ENCODE measurements around the gene ERBB4.

The ERBB4 gene

DNA sequence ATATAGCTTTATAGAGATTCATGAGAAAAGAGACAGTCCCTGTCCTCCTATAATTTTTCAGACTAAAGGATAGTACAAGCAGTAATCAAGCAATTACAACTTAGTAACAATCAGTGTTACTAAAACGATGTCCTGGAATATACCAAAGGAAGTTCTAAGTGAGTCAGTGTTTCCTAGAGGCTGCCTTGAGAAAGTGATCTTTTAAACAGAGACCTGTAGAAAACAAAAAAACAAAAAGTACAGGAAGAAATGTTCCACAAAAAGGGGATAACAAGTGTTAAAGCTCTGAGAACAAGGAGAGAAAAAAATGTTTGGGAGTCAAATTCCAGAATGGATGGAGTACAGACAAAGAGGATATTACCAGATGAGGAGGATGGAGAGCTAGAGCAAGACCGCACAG, 556.4 kb downstream of the ERBB4 start:
- no peak for DNase-seq

DNA sequence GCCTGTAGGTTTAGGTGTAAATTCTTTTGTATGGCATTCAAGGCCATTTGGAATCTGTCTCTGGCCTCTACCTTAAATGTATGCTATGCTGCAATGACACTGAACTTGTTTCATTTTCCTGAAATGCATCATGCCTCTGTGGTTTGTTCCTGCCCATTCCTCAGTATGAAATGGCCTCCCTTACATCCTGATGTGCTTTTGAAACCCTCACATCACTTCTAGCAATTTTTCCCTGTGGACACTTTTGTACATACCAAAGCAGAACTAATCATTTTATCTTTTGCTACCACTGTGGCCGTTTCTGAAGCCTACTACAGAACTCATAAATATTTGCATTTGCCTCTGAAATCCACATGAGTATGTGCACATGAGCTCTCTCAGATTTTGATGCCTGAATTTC, 557.2 kb downstream of the ERBB4 start:
- DNase-seq = no peak

DNA sequence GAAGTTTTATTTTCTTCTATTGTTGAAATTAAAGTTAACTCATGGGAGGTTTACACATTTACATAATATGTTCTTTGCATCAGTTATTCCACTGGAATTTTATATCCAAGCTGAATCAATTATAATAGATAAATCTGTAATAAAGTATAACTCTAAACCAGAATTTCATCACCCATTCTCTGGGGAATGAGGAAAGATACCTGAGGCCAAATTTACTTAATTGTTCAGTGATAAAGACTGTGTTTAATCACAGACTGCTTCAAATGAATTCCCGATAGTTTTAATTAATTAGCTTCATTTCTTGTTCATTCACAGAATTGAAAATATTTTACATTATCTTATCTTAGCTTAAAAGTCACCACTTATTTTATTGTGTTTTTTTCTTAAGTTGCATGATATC, 562.5 kb downstream of the ERBB4 start:
- no peak for DNase-seq

DNA sequence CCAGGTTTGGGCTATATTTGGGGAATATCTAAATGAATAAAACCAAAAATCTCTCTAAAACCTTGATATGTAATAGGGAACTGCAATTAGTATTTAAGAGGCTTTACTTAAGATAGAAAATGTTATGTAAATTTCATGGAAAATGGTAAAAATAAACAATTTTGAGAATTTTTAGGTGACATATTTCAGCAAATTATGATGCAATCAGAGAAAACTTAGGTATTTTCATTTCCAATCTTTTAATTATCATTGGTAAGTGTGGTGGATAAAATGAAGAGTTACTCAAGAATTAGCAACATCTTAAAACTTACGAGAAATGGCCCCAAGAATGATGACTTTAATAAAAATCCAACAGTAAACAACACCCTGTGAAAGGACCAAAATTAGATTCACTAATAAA, 571.4 kb downstream of the ERBB4 start:
- no peak for DNase-seq

DNA sequence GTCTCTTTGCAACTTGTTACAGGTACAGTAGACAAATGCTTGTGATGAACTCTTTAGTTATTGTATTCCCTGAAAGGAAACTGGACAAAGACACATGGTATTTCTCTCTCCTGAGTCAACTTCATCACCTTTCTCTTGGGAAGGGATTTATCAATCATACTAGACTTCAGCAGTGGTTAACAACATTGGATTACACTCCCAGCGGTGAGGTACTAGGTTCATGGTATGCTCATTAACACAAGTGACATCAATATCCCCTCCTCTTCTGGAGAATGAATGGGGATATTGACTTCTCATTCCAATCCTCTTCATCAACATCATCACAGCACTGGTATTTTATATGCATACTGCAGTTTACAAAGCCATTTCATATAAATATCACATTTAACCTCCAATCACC, 574.6 kb downstream of the ERBB4 start:
- no peak for DNase-seq

DNA sequence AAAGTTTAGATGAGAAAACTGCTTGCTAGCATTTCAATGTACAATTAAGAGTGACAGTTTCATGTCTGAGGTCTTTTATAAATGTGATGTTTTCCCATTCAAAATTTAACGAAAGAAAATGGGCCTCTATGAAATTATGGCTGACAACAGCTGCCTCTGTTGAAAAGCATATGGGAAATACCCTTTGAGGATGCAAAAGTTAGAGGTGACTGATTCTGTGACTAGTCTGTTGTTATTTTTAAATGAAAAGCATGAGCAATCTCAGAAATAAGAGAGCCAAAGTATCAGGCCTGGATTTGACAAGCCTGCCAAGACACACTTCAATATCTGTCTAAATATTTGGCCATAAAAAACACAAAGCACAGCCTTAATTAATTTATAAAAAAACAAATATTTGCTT, 580.8 kb downstream of the ERBB4 start:
- DNase-seq = no peak

DNA sequence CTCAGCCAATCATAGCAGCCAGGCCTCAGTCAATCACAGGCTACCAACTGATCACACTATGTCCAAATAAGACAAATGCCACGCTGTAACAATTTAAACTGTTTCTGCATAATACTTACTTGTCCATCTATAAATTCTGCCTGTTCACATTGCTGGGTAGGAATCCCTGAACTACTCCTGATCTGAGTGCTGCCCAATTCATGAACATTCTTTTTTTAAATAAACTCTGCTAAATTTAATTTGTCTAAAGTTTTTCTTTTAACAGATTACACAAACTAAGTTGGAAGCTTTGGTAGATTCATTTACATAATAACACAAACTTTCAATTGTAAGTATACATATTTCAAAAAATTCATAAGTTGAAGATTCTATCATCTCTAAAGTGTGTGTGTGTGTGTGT, 583.0 kb downstream of the ERBB4 start:
- DNase-seq = no peak

DNA sequence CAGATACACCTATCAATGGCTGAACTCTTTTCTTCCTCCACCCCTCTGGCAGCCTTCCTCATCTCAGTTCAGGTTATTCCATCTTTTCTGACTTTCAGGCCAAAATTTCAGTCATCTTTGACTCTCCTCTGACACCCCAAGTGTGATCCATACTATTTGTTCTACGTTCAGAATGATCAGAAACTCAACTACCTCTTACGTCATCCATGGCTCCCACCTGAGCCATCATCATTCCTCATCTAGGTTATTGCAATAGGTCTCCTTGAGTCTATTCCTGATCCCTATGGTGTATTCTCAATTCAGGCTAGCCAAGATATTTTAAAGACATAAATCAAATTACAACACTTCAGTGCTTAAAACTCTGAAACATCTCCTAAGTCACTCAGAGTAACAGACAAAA, 589.7 kb downstream of the ERBB4 start:
- no peak for DNase-seq

DNA sequence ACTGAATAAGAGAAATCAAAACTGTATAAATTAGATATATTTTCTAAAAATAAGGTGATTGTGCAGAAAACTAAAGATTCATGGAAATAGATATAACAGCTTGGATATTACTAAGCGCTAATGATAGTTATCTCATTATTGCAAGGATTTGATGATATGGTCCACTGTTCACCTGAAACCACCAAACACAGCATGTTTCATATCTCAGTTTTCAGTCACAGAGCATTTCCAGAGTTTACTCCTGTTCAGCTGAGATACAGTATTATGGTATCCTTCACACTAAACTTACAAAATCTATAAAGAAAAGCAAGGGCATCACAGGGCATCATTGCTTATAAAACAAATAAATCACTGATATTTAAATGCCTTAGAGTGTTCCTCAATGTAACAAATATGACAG, 591.6 kb downstream of the ERBB4 start:
- DNase-seq = no peak

DNA sequence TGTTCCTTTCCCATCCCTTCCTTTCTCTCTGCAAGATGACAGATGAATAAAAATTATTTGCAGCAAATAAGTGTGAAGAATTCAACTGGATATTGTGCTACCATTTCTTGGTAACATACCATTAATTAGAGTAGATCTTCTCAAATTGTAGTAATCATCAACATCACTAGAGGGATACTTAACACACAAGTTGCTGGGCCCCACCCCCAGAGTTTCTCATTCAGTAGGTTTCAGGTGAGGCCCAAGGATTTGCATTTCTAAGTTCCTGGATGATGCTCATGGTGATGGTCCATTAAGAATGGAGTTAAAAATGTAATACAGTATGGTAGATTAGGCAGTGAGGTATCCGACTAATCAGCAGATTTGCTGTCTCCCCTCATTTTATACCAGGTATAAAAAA, 594.0 kb downstream of the ERBB4 start:
- DNase-seq = no peak

DNA sequence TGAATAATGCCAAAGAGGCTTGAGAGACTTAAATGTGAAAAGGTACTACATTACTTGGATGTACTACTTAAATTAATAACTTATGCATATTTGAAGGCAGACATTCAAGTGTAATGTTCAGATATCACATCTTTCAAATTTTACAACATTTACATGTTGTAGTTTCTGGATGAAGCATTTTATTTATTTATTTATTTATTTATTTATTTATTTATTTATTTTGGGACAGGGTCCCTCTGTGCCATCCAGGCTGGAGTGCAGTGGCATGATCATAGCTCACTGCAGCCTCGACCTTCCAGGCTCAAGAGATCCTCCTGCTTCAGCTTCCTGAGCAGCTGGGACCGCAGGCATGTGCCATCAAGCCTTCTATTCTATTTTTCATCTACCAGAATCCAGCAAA, 596.4 kb downstream of the ERBB4 start:
- no peak for DNase-seq

DNA sequence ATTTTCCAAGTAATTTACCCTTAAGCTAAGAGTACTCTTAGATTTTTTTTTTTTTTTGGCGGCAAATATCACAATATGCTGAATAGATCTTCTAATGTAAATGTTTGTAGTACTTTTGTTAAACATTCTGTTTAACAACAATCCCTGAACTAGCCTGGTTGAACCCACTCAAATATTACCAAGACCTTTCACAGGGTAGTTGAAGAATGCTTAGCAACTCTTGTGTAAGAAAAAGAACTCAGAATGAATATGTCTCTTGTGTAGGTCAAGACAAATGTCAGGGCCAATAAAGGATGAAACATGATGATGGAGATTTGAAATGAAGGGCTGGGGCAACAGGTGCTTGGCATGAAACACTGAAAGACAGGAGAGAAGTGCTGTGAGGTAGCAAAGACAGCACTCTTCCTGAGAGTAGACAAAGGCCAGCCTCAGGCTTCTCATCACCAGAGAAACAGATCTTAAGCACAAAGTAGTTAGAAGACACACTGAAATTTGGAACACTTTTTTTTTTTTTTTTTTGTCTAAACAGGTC, 597.3 kb downstream of the ERBB4 start:
- DNase-seq = no peak

DNA sequence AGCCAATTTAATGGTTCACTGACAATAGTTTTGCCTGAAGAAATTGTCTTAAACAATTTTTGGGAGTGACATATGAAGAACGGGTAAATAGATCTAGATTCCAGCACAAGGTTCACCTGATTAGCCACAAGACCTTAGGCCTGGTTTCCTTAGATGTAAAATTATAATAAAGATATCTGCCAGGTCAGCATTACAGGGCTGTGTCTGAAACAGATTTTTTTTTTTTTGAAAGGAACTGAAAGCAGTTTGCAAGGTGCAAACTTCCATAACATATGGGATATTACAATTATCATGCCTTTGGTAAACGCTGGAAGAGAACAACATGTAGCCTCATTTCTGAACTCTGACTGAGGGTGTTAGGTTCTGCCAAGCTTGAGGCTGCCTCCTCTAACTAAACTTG, 599.4 kb downstream of the ERBB4 start:
- DNase-seq = no peak

DNA sequence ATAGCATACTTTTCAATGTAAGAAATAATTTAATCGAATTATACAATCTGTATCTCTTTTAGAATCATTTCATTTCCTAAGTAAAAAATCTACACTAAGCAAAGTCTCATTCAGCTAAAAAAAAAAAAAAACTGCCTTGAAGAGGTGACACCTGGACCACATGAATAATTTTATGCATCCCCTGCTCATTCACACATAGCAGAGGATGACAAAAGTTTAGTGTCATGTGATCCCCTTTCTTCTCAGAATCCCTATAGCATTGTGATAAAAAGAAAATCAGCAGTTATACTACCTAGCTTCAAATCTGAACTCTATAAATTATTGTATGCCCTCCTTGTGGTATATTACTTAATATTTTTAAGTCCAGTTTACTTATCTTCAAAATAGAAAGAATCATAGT, 603.8 kb downstream of the ERBB4 start:
- DNase-seq = no peak

DNA sequence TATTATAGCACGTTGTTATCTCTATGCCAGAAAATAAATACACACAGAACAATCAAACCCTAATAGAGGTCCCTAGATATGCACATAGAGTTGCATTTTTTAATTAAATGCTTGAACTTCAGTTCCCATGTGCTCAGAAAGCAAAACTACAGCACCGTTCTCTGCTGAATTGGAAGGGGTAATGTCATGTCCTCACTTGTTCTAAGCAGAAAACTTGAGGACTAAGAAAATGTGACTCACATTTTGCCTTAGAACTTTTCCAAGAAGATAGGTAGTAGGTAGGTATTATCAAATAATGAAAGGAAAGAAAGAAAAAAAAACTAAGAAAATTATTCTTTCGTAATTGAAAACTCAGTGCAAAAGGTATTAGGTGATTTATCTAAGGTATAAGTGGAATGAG, 607.3 kb downstream of the ERBB4 start:
- DNase-seq = no peak

DNA sequence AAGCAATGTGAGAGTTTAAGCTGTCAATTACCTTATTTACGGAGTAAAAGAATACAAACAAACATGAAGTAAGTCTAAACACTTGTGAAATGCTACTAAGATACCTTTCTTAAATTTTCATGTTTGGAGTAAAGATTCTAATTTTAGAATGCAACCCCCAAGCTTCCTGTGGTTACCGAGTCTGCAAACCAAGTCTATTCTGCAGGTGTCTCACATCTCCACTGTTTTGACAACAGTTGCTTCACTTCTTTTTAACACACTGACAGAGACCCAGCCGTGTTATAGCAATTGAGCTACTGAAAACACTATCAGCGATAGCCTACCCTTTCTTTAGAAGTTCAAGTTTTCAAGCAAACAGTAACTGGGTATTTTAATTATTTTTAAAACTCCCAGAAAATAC, 608.3 kb downstream of the ERBB4 start:
- no peak for DNase-seq

DNA sequence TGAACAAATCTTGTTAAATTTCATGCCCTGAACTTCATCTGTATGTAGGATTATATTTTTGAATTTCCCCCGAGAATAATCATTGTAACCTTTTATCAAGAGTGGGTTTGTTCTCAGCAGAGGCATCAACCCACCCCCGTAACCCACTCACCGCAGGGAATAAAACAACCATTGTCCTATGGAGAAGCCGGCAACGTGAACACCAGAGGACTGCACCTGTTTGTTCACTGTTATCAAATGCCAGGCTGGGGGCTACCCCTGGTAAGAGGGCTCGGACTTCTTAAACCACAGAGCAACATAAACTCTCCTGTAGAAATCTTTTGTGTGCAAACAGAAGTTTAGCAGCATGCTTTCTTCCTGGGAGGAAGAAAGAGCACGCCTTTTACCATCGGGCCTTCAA, 610.4 kb downstream of the ERBB4 start:
- DNase-seq = no peak

DNA sequence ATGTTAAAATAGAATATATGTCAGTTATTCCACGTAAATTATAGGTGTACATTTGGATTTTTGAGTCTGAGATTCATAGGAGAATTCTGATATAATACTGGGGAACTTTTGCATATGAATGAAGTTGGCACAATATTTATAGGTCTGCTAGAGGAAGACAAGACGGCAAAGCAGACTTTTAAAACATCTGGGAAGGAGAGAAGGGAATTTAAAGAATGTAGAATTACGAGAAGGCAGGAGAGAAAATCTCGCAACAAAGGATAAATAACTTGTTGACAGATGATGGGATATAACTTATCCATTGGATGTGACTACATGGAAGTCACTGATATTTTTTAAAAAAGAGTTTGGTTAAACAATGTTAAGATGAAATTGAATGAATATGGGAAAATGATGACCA, 615.6 kb downstream of the ERBB4 start:
- no peak for DNase-seq

DNA sequence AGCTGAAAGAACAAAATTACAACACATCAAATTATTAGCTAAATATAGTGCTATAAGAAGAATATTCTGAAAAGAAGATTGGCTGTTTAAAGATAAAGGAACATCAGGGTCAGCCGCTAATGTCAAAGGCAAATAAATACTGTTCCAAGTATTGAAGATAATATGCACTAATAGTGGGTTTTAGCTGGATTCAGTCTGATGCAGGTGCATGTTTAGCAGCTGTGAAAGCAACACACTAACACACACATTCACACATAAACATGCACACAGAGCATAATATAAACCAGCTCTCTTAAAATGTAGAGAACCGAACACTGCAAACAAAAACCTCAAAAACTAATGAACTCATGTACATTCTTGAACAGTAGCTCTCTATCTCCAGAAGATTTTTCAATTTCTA, 634.6 kb downstream of the ERBB4 start:
- DNase-seq = no peak

DNA sequence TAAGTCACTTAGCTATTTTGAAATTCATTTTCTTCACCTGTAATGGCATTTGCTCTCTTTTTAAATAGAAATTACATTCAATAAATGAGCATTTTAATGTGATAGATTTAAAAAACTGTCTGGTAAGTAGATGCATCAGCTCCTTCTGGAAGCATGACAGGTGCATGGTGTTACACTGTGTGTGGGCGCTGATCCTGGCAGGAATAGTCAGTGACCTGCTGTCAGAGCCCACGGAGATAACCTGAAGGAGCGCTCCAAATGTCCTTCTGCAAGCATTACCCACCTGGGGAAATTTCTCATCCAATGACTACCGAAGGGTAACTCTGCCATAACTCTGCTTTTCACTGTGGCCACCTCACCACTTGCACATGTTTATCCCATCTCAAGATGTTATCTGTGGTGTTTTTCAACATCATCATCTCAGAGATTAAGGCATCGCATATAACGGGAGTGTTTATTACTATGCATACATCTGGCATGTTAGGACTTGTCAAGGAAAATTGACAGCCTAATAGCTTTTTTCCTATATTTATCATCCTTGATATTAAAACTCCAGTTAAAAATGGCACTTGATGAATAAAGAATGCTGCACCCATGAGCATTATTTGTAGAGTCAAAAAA, 637.3 kb downstream of the ERBB4 start:
- no peak for DNase-seq

DNA sequence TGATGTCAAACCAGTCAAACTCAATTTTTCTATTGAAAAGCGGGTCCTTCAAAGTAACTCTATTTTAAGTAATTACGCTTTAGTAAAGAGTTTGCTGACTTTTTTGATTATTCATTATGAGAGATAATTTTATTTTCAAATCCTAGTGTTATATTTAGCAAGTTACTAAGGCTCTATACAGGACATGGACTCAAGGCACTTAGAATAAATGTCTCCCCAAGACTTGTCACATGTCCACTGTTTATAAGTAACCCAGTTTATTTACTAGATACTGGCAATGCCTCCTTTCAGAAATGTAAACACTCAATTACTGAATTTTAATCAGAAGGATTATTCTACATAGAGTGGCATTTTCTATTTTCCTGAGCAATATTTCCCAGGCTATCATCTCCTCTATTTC, 638.1 kb downstream of the ERBB4 start:
- DNase-seq = no peak

DNA sequence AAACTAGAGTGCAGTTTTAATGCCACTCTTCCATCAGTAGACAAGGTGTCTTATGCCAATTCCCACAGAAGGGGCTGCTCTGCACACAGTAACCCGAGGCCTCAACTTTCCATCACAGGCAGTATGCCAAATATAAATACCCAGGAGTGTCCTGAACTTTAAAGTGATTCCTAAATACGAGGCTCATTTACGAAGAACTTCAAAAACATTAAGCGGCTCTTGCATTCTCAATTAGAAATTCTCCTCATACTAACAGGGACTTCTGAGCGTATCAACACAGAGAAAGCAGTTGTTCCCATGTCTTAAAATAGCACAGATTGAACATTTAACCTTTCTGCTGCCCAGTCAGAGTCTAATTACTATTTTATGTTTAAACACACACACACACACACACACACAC, 638.6 kb downstream of the ERBB4 start:
- no peak for DNase-seq

DNA sequence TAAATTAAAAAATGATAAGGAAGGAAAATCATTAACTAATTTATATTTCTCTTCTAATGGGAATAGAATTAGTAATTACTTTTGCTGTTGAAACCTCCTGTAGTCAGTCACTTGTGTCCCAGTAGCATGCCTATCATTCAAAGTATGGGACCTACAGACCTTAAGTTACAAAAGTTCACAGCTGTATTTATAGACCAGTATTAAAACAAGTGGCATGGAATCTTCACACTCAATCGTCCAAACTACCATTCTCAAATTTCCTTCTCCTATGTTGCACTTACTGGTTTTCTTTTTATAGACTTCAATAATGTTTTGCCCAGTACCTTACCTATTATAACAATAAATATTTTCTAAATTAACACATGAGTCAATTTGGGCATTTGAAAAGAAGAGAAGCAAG, 639.9 kb downstream of the ERBB4 start:
- no peak for DNase-seq

DNA sequence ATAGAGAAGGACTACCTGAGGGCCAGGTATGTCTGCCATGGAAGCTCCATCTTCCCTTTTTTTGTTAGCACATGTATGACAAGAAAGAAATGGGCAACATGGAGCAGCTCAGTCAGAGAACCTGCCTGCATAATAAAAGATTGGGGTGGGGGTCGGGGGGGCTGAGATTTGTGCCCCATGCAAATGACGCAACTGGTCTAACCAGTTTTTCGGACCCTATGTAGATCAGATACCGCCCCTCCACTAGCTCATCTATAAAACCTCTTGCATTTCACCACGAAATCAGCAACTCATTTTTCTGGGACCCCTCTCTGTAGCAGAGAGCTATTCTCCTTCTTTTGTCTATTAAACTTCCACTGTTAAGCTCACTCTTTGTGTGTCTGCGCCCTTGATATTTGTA, 657.2 kb downstream of the ERBB4 start:
- no peak for DNase-seq

DNA sequence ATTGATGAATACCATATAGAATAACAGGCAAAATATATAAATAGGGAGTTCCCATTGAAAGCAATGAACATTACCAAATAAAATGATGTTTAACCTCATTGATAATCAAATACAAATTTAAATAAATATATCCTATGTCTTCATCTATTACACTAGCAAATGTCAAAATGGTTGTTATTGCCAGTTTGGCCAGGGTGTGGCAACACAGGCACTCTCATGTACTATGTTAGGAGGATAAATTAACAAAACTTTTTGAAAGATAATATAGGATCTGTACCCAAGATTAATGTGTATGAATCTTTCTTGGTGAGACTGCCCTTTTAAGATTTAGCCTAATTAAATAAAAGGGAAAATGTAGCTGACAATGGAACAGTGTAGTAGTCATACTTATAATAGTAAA, 659.3 kb downstream of the ERBB4 start:
- no peak for DNase-seq

DNA sequence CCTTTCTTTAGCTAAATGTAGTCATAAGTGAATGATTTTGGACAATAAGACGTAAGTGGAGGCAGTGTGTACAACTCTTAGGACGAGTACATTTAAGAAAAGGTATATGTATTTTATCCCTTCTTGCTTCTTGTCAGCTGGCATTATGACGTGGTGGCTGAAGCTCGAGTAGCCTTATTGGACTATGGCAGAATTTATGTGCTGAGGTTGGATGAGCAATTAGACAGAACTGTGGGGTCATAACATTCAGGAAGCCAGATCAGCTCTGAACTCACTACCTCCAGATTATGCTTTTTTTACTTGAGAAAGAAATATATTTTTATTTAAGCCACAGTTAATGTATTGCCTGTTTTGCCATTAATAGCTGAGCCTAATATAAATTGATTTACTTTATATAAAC, 661.5 kb downstream of the ERBB4 start:
- DNase-seq = no peak

Data from CD4-positive, alpha-beta T cell treated with Interleukin-17A for 4 hours (primary cell).